Measurements from ENCODE around the gene PAK3.

The PAK3 gene

GRCh38 chrX:111131572-111131971, 35.6 kb downstream of the PAK3 start:
- no peak for DNase-seq (ENCODE audit: low read depth in 3 of 3)

GRCh38 chrX:111133389-111133788, 37.4 kb downstream of the PAK3 start:
- no peak for DNase-seq (ENCODE audit: low read depth in 3 of 3)

GRCh38 chrX:111145878-111146277, 49.9 kb downstream of the PAK3 start:
- DNase-seq (ENCODE audit: low read depth in 3 of 3): no peak

DNA sequence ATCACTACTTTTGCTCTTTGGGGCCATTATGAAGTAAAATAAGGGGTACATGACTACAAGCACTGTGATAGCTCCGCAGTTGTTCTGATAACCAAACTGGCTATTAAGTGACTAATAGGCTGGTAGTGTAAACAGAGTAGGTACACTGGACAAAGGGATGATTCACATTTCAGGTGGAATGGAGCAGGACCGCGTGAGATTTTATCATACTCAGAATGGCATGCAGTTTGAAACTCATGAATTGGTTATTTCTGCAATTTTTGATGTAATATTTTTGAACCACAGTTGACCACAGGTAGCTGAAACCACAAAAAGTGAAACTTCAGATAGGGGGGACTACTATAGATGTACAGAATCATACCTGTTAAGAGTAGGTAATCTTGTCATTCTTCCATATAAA, 55.8 kb downstream of the PAK3 start:
- DNase-seq (ENCODE audit: low read depth in 3 of 3): no peak

- DNase-seq (ENCODE audit: low read depth in 3 of 3): no peak
Measured at GRCh38 chrX:111159232-111159631, 63.2 kb downstream of the PAK3 start.

DNA sequence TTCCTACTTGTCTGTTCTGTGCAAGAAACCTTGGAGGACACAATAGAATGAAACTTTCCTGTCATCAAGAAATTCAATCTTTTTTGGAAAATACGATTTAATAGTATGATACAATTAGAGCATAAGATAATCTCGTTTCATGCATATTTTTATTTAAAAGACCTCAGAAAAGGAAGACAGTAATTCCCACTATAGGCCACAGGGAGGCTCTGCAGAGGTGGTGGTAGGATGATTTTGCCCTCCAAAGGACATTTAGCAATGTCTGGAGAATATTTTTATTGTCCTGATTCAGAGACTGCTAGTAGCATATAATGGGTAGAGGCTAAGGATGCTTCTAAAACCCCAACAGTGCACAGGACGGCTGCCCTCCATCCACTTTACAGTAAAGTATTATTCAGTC, 68.7 kb downstream of the PAK3 start:
- DNase-seq (ENCODE audit: low read depth in 3 of 3): no peak

GRCh38 chrX:111165902-111166301, 69.9 kb downstream of the PAK3 start:
- DNase-seq (ENCODE audit: low read depth in 3 of 3): no peak

- DNase-seq (ENCODE audit: low read depth in 3 of 3): no peak
Measured at GRCh38 chrX:111167334-111167733, 71.3 kb downstream of the PAK3 start.

DNA sequence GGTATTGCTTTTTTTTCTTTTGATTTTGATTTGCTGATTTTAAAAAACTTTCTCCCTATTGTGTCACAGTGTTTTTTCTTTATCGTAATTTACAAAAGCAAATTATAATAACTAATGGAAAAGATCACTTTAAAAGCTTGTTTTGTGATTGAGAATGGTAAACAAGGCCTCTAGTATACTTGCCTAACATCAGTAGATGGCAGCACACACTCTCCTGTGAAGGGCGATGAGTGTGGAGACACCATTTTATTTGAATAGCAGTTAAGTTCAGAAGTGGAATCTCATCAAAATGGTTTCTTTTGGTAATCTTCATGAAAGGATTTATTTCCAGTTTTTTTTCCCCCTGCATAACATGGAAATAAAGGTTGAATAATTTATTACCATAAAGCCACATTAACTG, 72.3 kb downstream of the PAK3 start:
- no peak for DNase-seq (ENCODE audit: low read depth in 3 of 3)

- no peak for DNase-seq (ENCODE audit: low read depth in 3 of 3)
Measured at GRCh38 chrX:111169141-111169540, 73.2 kb downstream of the PAK3 start.

GRCh38 chrX:111170017-111170416, 74.0 kb downstream of the PAK3 start:
- DNase-seq (ENCODE audit: low read depth in 3 of 3): no peak

GRCh38 chrX:111180750-111181240, 84.8 kb downstream of the PAK3 start:
- DNase-seq (ENCODE audit: low read depth in 3 of 3): no peak

- no peak for DNase-seq (ENCODE audit: low read depth in 3 of 3)
Measured at GRCh38 chrX:111181951-111182350, 86.0 kb downstream of the PAK3 start.

DNA sequence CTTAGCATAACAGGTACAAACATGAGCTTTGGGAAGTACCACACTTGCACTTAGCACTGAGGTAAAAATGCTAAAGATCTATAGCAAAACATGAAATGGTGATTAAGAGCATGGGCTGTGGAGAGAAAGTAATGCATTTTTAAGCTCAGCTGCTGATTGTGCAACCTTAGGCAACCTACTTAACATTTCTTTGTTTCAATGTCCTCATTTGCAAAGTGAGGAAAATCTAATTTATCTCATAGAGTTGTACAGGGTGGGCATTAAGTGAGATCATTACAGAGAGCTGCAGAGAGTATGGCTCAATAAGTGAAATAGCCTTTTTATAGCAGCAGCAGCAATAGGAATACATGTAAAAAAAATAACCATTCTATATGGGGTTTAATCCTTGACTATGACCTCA, 87.0 kb downstream of the PAK3 start:
- no peak for DNase-seq (ENCODE audit: low read depth in 3 of 3)

GRCh38 chrX:111191598-111191997, 95.6 kb downstream of the PAK3 start:
- no peak for DNase-seq (ENCODE audit: low read depth in 3 of 3)

GRCh38 chrX:111199505-111199904, 103.5 kb downstream of the PAK3 start:
- no peak for DNase-seq (ENCODE audit: low read depth in 3 of 3)

DNA sequence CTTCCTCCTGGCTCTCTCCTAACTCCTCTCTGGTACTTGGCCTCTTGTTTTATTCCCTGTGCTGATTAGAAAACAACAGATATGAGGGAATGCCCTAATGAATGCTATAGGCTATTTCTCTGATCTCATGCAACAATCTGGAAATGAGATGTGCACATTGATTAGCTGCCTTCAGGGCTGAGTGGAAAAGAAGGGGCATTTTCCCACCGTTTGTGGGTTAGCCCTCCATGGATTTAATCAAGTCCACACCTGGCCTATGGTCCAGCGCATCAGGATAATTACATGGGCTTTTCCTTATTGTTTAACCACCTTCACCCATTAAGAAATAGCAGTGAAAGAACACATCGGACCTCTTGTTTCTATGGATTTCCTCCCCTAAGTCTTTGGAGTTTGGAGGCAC, 104.3 kb downstream of the PAK3 start:
- no peak for DNase-seq (ENCODE audit: low read depth in 3 of 3)

DNA sequence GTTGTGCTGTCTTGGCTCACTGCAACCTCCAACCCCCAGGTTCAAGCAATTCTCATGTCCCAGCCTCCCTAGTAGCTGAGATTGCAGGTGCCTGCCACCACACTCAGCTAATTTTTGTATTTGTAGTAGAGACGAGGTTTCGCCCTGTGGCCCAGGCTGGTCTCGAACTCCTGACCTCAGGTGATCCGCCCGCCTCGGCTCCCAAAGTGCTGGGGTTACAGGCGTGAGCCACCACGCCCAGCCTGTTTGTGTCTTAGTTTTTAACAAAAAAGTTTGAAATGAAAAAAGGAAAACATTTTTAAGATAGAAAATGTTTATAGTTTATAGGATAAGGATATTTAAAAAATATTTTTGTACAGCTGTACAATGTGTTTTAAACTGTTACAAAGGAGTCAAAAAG, 111.9 kb downstream of the PAK3 start:
- no peak for DNase-seq (ENCODE audit: low read depth in 3 of 3)

- DNase-seq (ENCODE audit: low read depth in 3 of 3): no peak
Measured at GRCh38 chrX:111216293-111216801, 120.4 kb downstream of the PAK3 start.

GRCh38 chrX:111244235-111244750, 148.3 kb downstream of the PAK3 start:
- no peak for DNase-seq (ENCODE audit: low read depth in 3 of 3)

DNA sequence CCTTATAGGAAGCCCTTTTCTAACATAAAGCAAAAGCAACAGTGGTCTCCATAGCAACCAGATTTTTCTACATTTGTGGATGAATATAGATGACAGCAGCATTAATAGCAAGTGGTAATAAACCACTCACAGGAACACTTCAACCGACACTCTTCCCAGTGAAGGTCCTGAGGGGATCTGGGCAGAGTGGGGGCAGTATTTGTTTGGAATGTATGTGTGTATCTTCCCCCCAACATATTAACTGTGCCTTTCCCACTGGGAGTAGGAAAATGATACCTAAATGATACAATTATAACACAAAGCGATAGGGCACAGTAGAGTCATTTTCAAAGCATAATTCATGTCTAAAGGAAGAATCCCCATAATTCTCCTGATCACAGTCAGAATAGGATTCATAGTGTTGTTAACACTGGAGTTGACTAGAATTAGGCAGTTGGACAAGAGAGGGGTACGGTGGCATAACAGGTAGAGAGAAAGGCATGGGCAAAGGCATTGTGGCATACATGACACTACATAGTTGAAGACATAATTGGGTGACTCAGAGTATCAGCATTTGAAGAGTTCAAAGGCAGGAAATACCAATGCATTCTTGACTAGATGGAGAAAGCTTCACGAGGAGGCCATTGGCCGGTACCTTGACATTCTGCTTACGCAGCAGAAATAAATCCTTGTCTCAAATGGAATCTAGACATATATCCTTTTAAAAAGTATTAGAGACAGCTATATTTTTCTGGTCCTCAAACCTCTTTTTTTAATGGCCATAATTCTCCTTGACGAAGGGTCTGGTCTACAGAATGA, 159.1 kb downstream of the PAK3 start:
- DNase-seq (ENCODE audit: low read depth in 3 of 3): no peak

GRCh38 chrX:111257733-111258132, 161.7 kb downstream of the PAK3 start:
- no peak for DNase-seq (ENCODE audit: low read depth in 3 of 3)

DNA sequence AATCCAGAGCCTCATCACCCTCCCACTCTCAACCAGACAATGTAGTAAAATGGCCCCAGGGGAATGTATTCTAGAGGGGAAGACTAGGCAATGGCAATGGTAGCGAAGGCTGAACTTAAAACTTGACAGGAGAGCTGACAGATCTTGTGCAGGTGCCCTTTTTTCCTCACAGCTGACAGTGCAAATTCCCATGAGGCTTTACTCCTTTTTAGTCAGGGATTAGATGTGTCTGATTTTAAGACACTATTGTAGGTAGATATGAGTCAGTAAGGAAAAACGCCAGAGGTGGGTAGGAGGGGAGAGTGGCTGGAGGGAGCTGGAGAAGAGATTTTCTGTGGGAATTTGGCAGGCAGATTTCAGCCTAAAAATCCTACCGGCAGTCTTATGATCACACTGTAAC, 163.6 kb downstream of the PAK3 start:
- no peak for DNase-seq (ENCODE audit: low read depth in 3 of 3)

Data from stimulated activated CD4-positive, alpha-beta T cell treated with anti-CD3 and anti-CD28 coated beads, TNF-alpha, amount 100 ng/mL, for 4 hours (primary cell).